Measurements from ENCODE around the gene CLCN5. TPM values are rescaled to one million over a fixed set of nuclear protein-coding genes. Genes with fewer than 3 reads are reported as not detected.
A peak's percentile ranks its signal among the peaks of the same experiment; 100 is the strongest.

CLCN5 gene
- total and polyA plus RNA-seq, 8 donors, result 1.5 to 5.3 (median 2.5) TPM

- Histone ChIP-seq H3K4me1 (no peaks in the 10 kb centered on the region), H3K27ac (peak within 1 kb of the TSS; percentile 44 to 79 (median 60)), H3K36me3 (no peaks in the 10 kb centered on the region), H3K27me3 (peaks cover 0 to 3% (median 0%) of the 10 kb centered on the region in 4 donors), H3K9me3 (no peaks in the 10 kb centered on the region), H3K4me3 (peak within 1 kb of the TSS; percentile 31 to 52 (median 42))
- DNase-seq (peak; percentile 78 to 92 (median 82)), FAIRE-seq (no peak), ATAC-seq (peak; percentile 89 to 93 (median 92))
- intact Hi-C loops (cut with DNase I), result no loop called here
- WGBS, 2 donors, result 1 to 26% methylated on average over 57 to 60 of the region's 60 CpGs
- peak; percentile 19 to 40 (median 26) for TF ChIP-seq CTCF (IDR thresholded peaks at IDR 0.05)
Observed at GRCh38 chrX:49878834-49879655, 43.4 kb upstream of the CLCN5 start, which contains the start of gene USP27X. USP27X (plus strand) TSS chrX:49879484; CDS start chrX:49880308, 824 bp downstream.

GRCh38 chrX:49879656-49880277, 42.6 kb upstream of the CLCN5 start:
- H3K4me3 ChIP-seq, result peak overlapping the region; percentile 31 to 52 (median 42)
- DNase-seq (no peak), FAIRE-seq (no peak), ATAC-seq (peak in 2 of 4 donors; percentile 11)
- H3K36me3 ChIP-seq, result no peaks in the 10 kb centered on the region
- no peaks in the 10 kb centered on the region for H3K9me3 ChIP-seq
- intact Hi-C loops (cut with DNase I), result no loop called here
- H3K27ac ChIP-seq, result peak overlapping the region; percentile 44 to 79 (median 60)
- WGBS, 2 donors, result 2 to 30% methylated on average over 20 to 54 of the region's 55 CpGs
- no peaks in the 10 kb centered on the region for H3K4me1 ChIP-seq
- no peak for TF ChIP-seq CTCF (IDR thresholded peaks at IDR 0.05)
- H3K27me3 ChIP-seq, result peaks cover 0 to 3% (median 0%) of the 10 kb centered on the region in 4 donors

- Histone ChIP-seq H3K27me3 (peaks cover 0 to 3% (median 0%) of the 10 kb centered on the region in 4 donors), H3K9me3 (no peaks in the 10 kb centered on the region), H3K36me3 (no peaks in the 10 kb centered on the region), H3K27ac (no peak overlapping the region), H3K4me3 (no peak overlapping the region), H3K4me1 (no peaks in the 10 kb centered on the region)
- FAIRE-seq (no peak), ATAC-seq (no peak), DNase-seq (no peak)
- WGBS, 2 donors, result 78 to 90% methylated on average over 12 of the region's 12 CpGs
- no peak for TF ChIP-seq CTCF (IDR thresholded peaks at IDR 0.05)
- intact Hi-C loops (cut with DNase I), result no loop called here
Observed at GRCh38 chrX:49880668-49881067, 41.7 kb upstream of the CLCN5 start.

GRCh38 chrX:49884290-49884862, 38.0 kb upstream of the CLCN5 start:
- no peaks in the 10 kb centered on the region for H3K27me3 ChIP-seq
- no peak overlapping the region for H3K4me3 ChIP-seq
- intact Hi-C loops (cut with DNase I), result no loop called here
- no peaks in the 10 kb centered on the region for H3K9me3 ChIP-seq
- peak; percentile 37 to 75 (median 66) for TF ChIP-seq CTCF (IDR thresholded peaks at IDR 0.05)
- 17 to 26% methylated on average over 7 of the region's 7 CpGs for WGBS, 2 donors
- FAIRE-seq (peak; percentile 41), DNase-seq (peak; percentile 30 to 84 (median 63)), ATAC-seq (peak; percentile 57 to 67 (median 66))
- H3K27ac ChIP-seq, result no peak overlapping the region
- no peaks in the 10 kb centered on the region for H3K36me3 ChIP-seq
- H3K4me1 ChIP-seq, result no peaks in the 10 kb centered on the region
